ENCODE data around the gene SPECC1.
A peak's percentile ranks its signal among the peaks of the same experiment; 100 is the strongest.
"Not testable (repeated sequence)": the region's sequence is repeated elsewhere in the genome, so short reads cannot be mapped to it uniquely, and the experiment has no call there.

SPECC1 gene

DNA sequence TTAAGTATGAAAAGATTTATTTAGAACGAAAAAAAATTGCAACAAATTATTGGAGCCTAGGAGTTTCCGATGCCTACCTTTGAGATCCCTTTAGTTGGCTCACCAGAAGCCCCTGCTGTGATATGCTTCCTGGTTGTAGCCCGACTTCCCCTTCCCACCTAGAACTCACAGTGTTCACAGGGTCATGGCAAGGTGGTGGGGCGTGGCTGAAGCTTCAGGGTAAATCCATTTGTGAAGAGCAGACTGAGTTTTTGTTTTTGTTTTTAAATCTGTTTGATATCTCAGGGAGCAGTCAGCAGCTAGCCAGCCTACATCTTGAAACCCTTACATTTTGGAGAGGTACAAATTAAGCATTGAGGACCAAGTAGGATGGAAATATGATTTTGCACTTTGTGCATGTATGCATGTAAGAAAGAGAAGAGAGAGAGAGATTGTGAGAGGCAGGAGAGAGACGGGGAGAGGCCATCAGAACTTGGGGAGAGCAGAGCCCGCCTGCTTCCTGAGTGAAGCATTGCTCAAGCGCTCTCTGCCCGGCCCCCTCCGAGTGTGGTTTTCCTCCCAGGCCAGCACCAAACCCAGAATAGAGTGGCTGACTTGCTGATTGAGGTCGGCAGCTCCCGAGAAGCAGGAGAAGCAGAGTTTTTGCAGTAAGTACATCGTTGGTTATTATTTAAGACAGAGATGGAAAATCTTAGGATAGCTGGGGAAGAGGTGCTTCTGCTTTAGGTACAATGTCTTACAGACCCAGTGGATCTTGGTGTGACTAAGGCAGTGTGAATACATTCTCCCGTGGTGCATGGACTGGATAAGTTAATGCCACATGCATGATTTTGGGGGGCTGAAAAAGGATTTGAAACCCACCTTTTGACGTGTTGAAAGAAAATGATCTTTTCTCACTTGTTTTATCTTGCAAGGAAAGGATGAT is 64.2 kb downstream of the SPECC1 start:
- DNase-seq, result no peak

DNA sequence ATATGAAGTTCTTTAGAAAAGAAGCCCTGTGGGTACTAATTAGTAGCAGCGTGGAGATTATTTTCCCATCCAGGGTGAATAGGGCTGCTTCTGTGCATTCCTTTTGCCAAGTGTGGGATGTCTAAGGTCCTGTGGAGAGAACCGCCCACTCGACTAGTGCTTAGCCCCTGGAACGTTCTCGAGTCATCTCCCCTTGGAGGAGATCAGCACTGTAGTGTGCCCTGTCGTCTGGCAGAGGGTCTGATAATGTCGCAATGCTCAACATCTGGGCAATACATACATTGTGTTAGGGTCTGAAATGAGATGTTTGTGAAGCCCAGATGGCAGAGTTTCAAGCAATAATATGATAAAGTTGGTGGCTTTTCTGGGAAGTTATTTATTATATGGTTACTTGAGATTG is 64.8 kb downstream of the SPECC1 start:
- no peak for DNase-seq

DNA sequence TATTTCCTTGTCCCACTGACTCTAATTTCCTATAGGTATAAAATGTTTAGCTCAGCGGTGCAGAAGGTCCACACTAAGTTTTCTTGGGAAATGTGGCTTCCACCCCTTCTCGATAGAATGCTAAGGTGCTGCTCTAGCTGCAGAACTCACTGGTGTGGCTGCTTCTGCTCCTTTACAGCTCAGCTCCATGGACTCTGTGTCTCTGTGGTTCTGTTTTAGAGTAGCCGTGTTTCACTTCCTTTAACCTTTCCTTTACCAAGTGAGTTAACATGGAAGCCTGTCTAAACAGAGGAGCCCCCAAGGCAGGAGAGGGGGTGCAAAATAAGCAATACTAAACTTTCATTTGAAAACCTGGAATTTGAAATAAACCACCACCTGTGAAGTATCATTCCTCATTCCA is 65.3 kb downstream of the SPECC1 start:
- DNase-seq, result no peak

DNA sequence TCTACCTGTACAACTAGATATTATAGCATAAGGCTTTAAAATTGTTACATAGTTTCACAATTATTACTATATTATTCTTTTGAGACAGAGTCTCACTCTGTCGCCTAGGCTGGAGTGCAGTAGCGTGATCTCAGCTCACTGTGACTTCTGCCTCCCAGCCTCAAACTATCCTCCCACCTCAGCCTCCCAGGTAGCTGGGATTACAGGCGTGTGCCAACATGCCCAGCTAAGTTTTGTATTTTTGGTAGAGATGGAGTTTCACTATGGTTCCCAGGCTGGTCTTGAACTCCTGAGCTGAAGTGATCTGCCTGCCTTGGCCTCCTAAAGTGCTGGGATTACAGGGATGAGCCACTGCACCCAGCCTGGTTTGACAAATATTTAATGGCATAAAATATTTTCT is 67.0 kb downstream of the SPECC1 start:
- not testable (repeated sequence) for DNase-seq

DNA sequence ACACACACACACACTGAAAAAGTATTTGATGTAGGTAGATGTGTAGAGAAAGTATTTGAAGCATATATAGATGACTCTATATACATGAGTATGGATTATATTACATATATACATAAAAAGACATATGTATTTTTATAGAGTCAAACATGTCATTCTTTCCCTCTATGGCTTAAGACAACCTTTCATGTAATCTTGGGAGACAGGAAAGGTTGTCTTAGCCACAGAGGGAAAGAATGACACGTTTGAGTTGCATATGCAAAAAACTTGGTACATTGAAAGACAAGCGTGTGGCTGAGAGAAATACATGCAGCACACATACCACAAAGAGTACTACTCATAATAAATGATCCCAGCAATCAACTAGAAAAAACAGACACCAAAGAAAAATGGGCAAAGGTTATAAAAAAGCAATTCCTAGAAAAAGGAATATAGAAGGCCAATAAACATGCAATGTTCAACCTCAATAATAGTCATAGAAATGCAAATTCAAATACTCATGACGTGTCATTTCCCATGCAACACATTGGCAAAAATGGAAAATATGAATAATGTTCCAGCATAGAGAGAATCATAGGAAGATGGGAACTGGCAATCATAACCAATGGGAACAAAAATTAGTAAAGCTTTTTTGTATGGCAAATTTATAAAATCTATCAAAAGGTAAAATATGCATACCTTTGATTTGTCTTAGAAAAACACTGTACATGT is 69.0 kb downstream of the SPECC1 start:
- DNase-seq, result no peak

DNA sequence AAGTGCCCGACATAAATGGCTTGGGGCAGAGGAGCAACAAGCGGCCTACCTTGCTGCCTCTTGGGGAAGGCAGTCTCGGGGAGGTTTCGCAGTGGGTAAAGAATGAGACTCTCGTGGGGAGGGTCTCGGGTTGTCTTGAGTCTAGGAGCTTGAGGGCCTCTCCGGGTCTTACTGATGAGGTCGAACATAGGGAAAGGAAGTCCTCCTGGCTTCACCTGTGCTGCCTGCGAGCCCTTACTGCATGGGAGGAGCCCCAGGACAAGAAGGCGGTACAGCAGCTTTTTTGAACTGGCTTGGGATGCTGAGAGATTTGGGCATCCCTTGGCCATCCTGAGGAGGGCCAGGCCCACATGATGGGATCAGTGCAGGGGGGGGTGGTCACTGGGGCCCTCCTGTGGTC is 71.4 kb downstream of the SPECC1 start:
- DNase-seq, result no peak

DNA sequence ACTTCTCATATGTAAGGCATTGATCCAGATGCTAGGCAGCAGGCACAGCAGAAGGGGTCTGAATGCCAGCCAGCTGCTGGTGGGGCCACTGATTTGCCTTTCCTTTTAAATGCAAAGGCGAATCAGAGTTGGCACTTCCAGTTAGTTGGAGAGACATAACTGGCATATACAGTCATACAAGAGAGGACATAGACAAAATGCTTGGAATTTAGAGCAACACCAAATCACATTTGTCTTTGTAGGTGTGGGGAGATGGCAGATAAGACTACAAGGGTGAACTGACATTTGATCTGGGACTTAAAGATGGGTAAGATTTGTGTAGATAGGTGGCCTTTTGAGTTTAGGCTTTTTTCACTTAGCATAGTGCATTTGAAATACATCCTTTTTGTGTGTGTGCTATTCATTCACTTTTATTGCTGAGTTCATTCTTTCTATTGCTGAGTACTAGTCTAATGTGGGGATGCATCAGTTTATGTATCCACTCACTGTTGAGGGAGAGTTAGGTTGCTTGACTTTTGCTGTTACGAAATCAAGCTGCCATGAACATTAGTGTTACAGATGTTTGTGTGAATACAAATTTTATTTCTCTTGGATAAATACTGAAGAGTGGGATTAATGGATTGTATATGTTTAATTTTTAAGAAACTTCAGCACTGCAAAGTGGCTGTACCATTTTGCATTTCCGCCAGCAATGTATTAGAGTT is 74.1 kb downstream of the SPECC1 start:
- DNase-seq, result no peak

DNA sequence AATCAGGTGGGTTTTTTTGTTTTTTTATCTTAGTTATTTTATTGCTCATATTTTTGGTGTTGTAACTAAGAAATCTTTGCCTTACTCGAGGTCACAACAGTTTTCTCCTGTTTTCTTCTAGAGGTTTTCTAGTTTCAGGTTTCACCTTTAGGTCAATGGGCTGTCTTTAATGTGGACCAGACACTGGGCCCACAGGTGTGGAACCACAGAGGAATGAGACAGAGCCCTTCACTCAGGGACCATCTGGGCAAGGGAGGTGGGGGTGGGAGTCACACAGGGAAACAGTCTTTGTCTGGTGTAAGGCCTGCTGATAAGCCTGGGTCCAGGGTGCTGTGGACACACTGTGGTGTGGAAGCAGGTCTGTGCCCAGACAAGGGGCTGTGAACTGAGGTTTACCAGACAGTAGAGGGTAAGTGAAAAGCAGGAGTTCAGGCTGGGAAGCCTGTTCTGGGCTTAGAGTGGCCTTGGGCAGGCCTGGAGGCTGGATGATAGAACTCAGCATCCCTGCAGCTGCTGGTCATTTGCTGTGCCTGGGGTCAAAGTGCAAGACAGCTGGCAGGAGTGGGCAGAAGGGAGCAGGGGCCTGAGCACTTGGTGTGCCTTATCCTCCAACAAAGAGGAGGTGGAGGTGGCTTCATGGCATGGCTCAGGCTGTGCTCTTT is 75.6 kb downstream of the SPECC1 start:
- DNase-seq, result no peak

DNA sequence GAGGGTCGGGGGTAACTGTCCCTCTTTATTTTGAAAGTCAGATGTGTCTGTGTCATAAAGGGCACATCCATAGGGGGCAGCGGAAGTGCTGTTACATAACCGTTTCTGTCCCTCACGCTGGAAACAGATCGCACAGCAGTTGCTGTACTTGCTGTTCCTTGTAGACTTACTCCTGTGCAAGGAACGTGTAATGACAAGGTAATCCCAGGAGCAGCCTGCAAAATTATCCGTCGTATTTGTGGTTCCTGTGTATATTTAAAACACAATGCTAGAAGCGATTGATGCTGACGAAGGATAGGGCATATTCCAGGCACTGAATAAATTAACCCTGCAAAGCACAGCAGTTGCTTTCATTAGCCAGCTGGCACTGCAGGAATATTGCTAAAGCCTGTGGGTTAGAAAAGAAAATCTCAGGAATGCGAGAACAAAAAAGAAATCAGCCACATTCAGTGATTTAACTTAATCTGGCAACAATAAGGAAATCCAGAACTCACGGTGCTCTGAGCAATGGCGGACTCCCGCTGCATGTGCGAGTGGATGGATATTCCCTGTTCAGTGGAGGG is 76.2 kb downstream of the SPECC1 start:
- DNase-seq, result no peak

DNA sequence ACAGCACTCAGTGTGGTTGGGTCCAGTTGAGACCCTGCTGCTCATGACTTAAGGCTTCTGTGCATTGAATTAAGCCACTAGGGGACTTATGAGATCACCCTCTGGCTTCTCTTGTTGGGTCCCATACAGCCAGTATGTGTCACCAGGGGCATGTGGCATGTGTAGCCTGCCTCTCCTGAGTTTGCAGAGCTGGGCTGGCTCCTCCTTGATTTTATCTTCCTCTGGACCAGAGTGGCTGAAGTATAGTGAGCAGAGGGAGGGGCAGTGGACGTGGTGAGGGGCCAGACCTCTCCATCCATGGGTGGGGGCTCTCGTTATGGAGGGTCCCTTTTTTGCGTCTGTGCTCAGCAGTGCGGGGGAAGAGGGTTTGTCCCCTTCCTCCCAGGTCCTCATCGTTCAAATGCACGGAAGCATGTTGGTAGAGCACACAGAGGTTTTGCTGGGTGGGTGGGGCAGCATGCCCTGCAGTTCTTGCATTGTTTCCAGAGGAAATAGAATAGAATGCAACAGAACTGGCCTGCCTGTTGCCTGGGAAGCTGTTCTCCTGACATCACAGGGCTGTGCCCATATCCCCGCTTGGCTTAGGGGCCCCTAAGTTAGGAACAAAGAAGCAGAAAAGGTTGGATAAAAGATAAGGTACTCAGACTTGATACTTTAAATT is 77.4 kb downstream of the SPECC1 start:
- DNase-seq, result peak; percentile 33

DNA sequence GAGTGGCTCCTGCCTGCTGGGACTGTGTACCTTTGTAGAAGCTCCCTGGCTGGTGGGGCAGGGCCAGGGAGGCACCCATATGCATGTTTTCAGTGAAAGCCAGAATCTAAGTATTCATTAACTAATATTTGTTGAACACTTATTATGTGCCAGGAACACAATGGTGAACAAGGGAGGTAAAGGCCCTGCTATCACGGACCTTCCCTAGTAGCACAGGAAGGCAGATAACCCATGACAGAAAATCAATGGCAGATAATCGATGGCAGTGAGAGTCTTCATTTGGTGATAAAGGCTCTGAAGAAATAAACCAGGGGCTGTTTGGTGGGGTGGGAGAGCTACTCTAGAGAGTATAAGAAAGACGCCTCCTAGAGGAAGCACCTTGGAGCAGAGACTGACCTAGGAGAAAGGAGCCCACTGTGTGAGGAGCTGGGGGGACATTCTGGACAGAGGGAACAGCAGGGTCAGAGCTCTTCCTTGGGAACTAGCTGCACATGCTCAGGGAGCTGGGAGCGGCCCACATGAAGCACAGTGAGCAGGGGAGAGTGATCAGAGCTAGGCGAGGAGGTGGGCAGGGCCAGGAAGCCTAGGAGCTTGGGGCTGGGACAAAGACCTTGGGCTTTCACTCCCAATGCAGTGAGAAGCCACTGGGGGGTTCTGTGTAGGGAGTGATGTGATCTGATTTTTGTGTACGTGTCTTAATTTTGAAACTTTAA is 78.5 kb downstream of the SPECC1 start:
- DNase-seq, result no peak

DNA sequence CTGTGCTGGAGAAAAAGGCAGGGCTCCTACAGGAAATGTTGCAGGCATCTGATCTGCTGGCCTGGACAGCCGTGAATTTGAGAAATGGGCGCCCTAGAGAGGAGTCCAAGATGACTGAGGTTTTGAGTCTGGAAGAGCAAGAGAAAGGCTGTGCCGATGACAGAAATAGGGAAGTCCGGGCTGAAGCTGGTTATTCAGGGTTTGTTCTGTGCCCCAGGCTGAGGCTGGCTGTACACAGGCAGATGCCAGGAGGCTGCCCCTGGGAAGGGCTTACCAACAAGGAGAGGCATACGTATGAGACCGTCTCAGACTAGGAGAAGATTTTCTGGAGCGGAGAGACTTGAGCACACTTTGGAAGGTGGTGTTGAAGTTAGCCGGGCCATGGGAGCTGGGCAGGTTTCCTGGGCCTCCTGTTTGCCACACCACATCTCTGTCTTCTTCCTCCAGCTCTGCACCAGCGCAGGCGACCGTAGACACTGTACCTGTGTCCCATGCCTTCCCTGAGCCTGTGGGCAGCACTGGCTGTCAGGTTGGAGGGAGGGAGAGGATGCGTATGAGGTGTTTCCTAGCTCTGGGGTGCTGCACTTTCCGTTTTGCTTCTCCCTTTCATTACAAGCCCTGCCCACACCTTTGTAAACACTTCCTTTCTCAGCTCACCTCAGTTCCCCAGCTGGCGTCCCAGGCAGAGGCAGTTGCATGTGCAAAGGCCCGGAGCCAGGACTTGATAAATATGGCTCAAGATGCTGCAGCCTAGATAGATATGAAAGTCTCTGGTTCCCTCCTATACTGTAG is 80.8 kb downstream of the SPECC1 start:
- DNase-seq, result no peak

DNA sequence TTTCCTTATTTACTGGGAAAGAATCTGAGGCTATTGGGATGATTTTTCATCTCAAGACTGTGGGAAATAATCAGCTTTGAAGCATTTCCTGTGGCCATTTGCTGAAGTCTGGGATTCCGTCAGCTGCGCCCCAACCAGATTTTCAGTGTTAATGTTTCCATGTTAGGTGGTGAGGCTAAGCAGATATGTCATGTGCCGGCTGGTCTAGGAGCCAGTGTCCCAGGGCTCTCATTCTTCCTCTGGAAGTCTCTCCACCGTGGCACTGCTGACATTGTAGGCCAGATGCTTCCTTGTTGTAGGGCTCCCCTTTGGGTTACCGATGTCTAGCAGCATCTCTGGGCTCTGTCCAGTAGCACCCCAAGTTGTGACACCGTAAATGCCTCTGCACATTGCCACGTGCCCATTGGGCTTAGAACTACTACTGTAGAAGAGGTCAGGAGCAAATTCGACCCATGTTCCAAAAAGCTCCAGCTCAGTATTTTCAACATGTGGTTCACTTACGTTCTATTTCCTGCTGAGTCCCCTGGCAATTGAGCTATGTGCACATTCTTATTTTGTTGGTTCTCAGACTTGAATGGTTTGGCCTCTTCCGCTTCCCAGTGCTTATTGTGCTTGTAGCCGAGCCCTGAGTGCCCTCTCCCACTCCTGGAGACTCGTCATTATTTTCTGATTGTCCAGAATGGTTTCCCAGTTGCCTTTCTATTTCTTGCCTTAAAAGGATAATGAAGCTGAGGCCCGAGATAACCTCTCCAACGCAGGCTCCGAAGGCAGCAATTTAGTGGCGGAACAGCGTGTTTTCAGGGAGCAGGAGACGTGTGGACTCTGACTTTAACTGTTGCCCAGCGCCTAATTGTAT is 82.2 kb downstream of the SPECC1 start:
- DNase-seq, result no peak

DNA sequence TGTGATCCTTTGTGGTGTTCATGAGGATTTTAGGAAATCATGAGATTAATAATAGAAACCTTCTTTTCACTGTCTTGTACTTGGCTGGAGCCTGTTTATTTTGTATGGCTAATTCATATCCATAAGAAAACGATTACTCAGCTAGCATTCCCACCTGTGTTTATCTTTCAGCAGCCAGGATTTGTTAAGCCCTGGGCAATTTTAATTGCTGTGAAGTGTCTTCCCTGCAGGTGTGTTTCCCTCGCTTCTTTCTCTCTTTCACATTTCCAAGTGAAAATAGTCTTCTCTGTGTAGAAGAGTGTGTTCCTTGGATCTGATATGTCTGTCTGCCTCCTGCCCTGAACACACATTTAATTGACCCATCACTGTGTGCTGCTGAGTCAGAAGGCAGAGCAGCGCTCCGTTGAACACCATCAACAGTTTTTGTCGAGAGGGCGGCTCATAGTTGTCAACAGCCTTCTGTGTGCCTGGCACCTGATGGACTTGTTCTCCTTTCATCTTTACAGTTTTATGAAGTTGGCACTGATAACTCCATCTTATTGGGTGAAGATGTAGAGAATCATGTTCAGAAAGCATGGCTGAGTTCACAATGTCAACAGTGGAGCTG is 83.2 kb downstream of the SPECC1 start:
- no peak for DNase-seq

DNA sequence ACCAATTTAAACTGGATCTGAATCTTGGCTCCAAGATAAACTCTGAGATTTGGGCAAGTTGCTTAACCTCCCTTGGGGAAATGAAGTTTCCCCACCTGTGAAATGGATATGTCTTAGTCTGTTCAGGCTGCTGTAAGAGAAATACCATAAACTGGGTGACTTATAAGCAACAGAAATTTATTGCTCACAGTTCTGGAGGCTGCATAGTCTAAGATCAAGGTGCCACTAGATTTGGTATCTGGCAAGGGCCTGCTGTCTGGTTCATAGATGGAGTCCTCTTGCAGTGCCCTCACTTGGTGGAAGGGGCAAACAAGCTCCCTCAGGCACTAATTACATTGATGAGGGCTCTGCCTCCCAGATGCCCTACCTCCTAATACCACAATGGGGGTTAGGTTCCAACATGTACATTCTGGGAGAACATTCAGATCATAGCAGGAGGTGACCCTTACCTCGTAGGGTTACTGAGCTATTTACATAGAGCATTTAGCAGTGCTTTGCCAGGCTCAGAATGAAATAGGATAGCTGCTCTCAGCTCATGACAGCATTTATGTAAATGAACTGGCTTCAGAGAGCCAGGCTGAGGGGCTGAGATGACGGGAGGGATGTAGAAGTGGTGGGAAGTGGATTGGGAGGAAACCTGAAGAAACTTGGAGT is 83.9 kb downstream of the SPECC1 start:
- no peak for DNase-seq

DNA sequence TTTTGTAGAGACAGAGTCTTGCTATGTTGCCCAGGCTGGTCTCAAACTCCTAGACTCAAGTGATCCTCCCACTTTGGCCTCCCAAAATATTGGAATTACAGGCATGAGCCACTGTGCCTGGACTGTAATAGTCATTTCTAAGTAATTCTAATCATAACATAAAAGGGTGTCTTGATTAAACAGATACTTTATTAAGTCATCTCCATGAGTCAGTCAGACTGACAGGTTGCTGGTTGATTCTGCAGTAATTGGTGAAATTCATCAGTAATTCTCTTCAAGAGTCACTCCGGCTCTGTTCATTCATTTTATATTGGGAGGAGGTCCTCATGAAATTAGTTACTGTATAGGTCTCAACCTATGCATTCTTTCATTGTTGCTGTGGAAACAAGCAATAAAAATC is 85.6 kb downstream of the SPECC1 start:
- DNase-seq, result no peak

DNA sequence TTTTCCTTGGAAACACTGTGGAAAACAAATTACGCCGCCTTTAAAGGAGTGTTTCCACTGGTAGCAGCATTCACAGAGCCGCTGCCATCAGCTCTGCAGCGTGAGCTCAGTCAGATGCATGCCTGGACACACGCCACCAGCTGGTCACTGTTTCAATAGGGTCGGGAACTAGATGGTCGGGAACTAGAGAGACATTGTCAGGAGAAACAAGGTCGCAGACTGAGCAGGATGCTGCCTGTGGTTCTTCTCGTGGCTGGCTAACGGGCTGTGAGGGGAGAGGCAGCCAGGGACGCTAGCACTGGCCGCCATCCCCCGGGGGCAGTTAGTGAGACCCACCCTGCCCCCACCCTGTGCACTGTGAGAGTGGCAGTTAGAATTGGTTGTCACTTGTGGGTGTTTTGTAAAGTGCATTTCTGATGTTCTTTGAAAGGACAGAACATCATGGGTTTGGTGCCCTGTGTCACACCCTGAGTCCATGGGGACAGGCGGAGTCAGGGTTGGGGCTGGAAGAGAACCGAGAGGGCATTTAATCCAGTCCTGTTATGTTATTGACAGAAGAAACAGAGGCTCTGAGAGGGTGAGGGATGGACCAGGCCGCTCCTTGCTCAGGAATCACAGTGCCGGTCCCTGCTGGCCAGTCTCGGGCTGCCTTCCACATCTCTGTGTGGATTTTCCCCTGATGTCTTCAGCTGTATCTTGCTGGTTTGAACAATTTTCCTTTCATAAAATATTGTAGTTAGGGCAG is 86.3 kb downstream of the SPECC1 start:
- peak; percentile 73 for DNase-seq

DNA sequence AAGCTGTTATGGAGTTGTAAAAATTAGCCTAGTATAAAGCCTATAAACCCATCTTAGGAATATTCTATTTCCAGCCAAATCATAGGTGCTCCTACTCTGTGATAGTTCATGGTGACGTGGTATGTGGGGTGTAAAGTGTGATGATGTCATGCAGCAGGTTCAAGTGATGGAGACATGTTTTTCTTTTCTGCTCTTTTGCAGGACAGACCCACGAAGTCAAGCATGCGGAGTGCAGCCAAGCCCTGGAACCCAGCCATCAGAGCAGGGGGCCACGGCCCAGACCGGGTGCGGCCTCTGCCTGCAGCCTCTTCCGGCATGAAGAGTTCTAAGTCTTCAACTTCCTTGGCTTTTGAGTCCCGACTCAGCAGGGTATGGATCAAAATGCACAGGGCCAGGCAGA is 87.3 kb downstream of the SPECC1 start:
- no peak for DNase-seq

Data from NCI-H82 (cell line).